22Rv1 (cell line): Measurements from ENCODE around the gene SNCAIP.

Experiments used
- CTCF ChIP-seq: fragments of 450-650 bp; IDR thresholded peaks from 2 replicates; pipeline ENCODE4 v1.5.1; 2017; ENCODE audit warnings: mild to moderate bottlenecking
- ZFX ChIP-seq: fragments of 450-650 bp; IDR thresholded peaks from 2 replicates; pipeline ENCODE4 v1.6.1; 2017; ENCODE audit warnings: antibody characterized with exemption, borderline replicate concordance

- TF ChIP-seq CTCF (no peak), ZFX (no peak)
These were observed 124.6 kb downstream of the SNCAIP start for GRCh38 chr5:122436615-122437014.
